ENCODE measurements around the gene AGPAT1.

The AGPAT1 gene

GRCh38 chr6:32120573-32121059 lies 55.3 kb downstream of the AGPAT1 start:
- H3K9ac ChIP-seq (ENCODE audit: low read length): no peak overlapping the region
- H3K27ac ChIP-seq (ENCODE audit: low read depth, low read length): no peak overlapping the region
- H3K36me3 ChIP-seq (ENCODE audit: control insufficient read depth, insufficient read depth, low read length): peaks cover 56% of the 10 kb centered on the region
- H3K4me3 ChIP-seq (ENCODE audit: low read depth, low read length): no peak overlapping the region
- 0 out of 2 replicates have a peak, but pooled peaks cover 3% of the 10 kb centered on the region for H3K4me1 ChIP-seq (ENCODE audit: control insufficient read depth, insufficient read depth, low read length)
- H3K9me3 ChIP-seq (ENCODE audit: control insufficient read depth, insufficient read depth, low read depth, low read length): no peaks in the 10 kb centered on the region
- no peaks in the 10 kb centered on the region for H3K27me3 ChIP-seq (ENCODE audit: control insufficient read depth, insufficient read depth, low read length)

DNA sequence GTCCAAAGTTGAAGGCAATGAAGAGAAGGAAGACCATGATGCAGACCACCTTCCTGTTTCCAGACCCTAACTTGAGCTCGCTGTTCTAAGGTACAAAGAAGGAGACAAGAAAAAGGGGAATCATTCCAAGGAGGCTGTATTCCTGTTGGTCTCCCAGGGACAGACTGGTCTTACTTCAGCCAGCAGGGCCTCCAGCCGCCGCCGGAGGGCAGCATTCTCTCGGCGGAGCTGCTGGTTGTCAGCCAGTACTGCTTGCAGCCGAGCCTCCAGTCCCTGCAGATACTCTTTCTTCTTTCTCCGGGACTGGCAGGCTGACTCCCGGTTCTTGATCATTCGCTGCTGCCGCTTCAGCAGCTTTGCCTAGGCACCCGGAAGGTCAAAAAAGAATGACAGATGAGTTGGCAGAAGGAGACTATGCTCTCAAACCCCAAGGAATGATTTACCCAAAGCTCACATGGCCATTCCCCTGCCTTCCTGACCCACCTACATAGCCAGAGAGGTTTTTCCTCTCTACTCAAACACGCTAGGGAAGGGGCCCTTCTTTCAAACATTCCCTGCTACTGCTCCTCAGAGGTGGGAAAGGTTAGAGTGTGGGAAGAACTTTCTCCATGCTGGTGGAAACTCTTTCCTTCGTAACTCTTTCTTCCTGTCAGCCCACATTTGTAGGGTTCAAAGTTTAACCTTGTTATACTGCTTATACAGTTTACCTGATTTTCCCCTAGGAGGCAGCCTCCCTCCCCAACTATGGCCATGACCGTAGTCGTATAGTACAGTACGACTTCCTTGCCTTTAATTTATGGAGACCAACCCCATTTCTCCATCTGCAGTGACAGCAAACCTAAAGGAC lies 56.9 kb downstream of the AGPAT1 start:
- H3K9me3 ChIP-seq (ENCODE audit: control insufficient read depth, insufficient read depth, low read depth, low read length): no peaks in the 10 kb centered on the region
- peaks cover 52% of the 10 kb centered on the region for H3K36me3 ChIP-seq (ENCODE audit: control insufficient read depth, insufficient read depth, low read length)
- 0 out of 2 replicates have a peak, but pooled peaks cover 3% of the 10 kb centered on the region for H3K4me1 ChIP-seq (ENCODE audit: control insufficient read depth, insufficient read depth, low read length)
- no peak overlapping the region for H3K9ac ChIP-seq (ENCODE audit: low read length)
- H3K4me3 ChIP-seq (ENCODE audit: low read depth, low read length): no peak overlapping the region
- H3K27ac ChIP-seq (ENCODE audit: low read depth, low read length): no peak overlapping the region
- no peaks in the 10 kb centered on the region for H3K27me3 ChIP-seq (ENCODE audit: control insufficient read depth, insufficient read depth, low read length)

Data from HUES6 (cell line).